ENCODE data around the gene DDR2.

DDR2 gene

DNA sequence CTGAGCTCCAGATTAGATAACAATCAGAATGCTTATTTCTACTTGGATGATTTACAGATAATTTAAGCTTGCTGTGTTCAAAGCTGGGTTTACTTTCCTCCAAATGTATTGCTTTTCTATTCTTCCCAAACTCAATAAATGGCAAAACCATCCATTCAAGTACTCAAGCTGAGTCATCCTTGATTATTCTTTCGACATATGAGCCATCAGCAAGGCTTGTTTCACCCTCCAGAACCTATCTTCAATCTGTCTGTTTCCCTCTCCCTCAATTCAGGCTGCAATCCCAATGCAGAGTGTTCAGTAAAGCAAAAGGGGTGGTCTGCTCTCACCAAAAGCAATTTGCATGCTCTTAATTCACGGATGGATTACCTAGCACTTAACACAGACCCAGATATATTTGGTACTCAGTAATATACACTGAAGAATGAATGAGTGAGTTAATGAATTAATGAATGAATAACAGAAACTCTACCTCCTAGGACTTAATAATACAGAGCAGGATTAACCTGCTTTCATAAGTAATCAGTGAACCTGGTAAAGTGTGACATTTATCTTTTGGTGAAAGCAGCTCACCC lies 41.9 kb downstream of the DDR2 start:
- H3K4me3 ChIP-seq (ENCODE audit: low read depth in 1 of 2, low read length in 2 of 2) = no peak overlapping the region
- no peaks in the 10 kb centered on the region for H3K36me3 ChIP-seq (ENCODE audit: insufficient read depth, low read length)
- peak overlapping the region; percentile 8 for H3K27ac ChIP-seq (ENCODE audit: low read depth, low read length)
- no peak overlapping the region for H3K9ac ChIP-seq (ENCODE audit: low read length)
- H3K27me3 ChIP-seq (ENCODE audit: control insufficient read depth in 1 of 2, insufficient read depth in 2 of 2, low read length in 2 of 2) = no peaks in the 10 kb centered on the region
- H3K4me1 ChIP-seq (ENCODE audit: insufficient read depth, low read length) = peaks cover 72% of the 10 kb centered on the region
- H3K9me3 ChIP-seq (ENCODE audit: low read length) = no peaks in the 10 kb centered on the region

- Histone ChIP-seq H3K36me3 (ENCODE audit: insufficient read depth, low read length) (no peaks in the 10 kb centered on the region), H3K9me3 (ENCODE audit: low read length) (no peaks in the 10 kb centered on the region), H3K27me3 (ENCODE audit: control insufficient read depth in 1 of 2, insufficient read depth in 2 of 2, low read length in 2 of 2) (no peaks in the 10 kb centered on the region), H3K4me1 (ENCODE audit: insufficient read depth, low read length) (peaks cover 79% of the 10 kb centered on the region), H3K27ac (ENCODE audit: low read depth, low read length) (peak overlapping the region; percentile 71), H3K4me3 (ENCODE audit: low read depth in 1 of 2, low read length in 2 of 2) (no peak overlapping the region), H3K9ac (ENCODE audit: low read length) (no peak overlapping the region)
These were observed 43.8 kb downstream of the DDR2 start for GRCh38 chr1:162676087-162676486.

- Histone ChIP-seq H3K36me3 (ENCODE audit: insufficient read depth, low read length) (no peaks in the 10 kb centered on the region), H3K9ac (ENCODE audit: low read length) (no peak overlapping the region), H3K4me3 (ENCODE audit: low read depth in 1 of 2, low read length in 2 of 2) (no peak overlapping the region), H3K9me3 (ENCODE audit: low read length) (no peaks in the 10 kb centered on the region), H3K27me3 (ENCODE audit: control insufficient read depth in 1 of 2, insufficient read depth in 2 of 2, low read length in 2 of 2) (no peaks in the 10 kb centered on the region), H3K4me1 (ENCODE audit: insufficient read depth, low read length) (peaks cover 80% of the 10 kb centered on the region), H3K27ac (ENCODE audit: low read depth, low read length) (peak overlapping the region; percentile 71)
These were observed 44.5 kb downstream of the DDR2 start for GRCh38 chr1:162676750-162677149.

DNA sequence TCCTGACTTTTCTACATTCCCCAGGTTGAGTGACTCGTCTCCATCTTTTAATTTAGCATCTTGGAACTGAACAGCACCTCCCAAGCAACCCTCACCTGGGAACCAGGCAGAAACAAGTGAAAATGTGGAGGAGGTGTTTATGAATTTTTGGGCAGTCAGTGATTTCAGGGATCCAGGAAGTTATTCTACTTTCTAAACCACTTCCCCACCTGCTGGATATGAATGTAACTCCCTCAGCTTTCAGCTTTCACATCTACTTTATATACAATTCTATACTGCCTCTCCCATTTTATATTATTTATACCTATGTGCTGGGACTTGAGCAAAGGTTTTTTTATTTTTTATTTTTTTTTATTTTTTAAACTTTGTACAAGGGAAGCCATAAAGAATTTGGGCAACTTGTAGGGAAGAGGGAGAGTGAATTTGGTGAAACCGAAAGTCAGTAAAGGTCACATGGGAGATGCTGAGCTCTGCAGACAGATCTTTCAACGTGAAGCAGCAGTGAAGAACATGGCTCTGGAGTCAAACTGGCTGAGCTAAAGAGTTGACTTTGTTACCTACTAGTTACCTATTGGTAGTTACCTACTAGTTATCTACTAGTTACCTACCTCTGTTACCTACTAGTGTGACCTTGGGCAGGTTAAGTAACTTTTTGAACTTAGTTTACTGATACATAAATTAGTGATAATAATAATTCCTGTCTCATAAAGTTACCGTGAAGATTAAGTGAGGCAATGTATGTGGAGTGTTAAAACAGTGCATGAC lies 45.5 kb downstream of the DDR2 start:
- peaks cover 84% of the 10 kb centered on the region for H3K4me1 ChIP-seq (ENCODE audit: insufficient read depth, low read length)
- H3K9me3 ChIP-seq (ENCODE audit: low read length) = no peaks in the 10 kb centered on the region
- no peak overlapping the region for H3K4me3 ChIP-seq (ENCODE audit: low read depth in 1 of 2, low read length in 2 of 2)
- no peaks in the 10 kb centered on the region for H3K36me3 ChIP-seq (ENCODE audit: insufficient read depth, low read length)
- H3K9ac ChIP-seq (ENCODE audit: low read length) = no peak overlapping the region
- peak overlapping the region; percentile 71 for H3K27ac ChIP-seq (ENCODE audit: low read depth, low read length)
- no peaks in the 10 kb centered on the region for H3K27me3 ChIP-seq (ENCODE audit: control insufficient read depth in 1 of 2, insufficient read depth in 2 of 2, low read length in 2 of 2)

DNA sequence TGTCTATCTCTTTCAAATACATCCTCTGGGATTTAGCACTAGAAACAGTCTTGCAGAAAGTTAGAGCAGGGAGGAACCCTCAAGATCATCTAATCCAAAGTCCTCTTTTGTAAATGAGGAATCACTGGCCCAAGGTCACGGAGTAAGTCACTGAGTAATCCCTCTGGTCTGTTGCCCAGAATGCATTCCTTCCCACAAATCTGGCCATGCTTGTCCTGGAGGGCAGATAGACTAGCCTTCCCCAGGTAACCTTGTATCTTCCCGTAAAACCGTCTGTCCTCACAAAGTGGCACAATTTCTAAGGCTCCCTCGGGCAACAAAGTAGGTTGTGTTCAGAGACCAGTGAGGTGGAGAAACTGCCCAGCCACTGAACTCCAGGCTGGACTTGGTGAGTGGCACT lies 46.2 kb downstream of the DDR2 start:
- no peaks in the 10 kb centered on the region for H3K36me3 ChIP-seq (ENCODE audit: insufficient read depth, low read length)
- H3K27me3 ChIP-seq (ENCODE audit: control insufficient read depth in 1 of 2, insufficient read depth in 2 of 2, low read length in 2 of 2) = no peaks in the 10 kb centered on the region
- no peak overlapping the region for H3K4me3 ChIP-seq (ENCODE audit: low read depth in 1 of 2, low read length in 2 of 2)
- H3K9me3 ChIP-seq (ENCODE audit: low read length) = no peaks in the 10 kb centered on the region
- no peak overlapping the region for H3K9ac ChIP-seq (ENCODE audit: low read length)
- H3K4me1 ChIP-seq (ENCODE audit: insufficient read depth, low read length) = peaks cover 80% of the 10 kb centered on the region
- peak overlapping the region; percentile 71 for H3K27ac ChIP-seq (ENCODE audit: low read depth, low read length)

DNA sequence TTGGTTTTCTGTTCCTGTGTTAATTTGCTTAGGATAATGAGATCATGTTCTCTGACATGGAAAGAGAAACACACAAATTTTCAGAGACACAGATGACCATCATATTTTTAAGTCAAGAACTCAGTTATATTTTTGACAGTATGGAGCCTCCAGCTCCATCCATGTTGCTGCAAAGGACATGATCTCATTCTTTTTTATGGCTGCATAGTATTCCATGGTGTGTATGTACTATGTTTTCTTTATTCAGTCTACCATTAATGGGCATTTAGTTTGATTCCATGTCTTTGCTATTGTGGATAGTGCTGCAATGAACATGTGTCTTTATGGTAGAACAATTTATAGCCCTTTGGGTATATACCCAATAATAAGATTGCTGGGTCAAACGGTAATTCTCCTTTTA lies 47.0 kb downstream of the DDR2 start:
- H3K4me3 ChIP-seq (ENCODE audit: low read depth in 1 of 2, low read length in 2 of 2) = no peak overlapping the region
- no peaks in the 10 kb centered on the region for H3K9me3 ChIP-seq (ENCODE audit: low read length)
- peaks cover 78% of the 10 kb centered on the region for H3K4me1 ChIP-seq (ENCODE audit: insufficient read depth, low read length)
- no peak overlapping the region for H3K9ac ChIP-seq (ENCODE audit: low read length)
- H3K27me3 ChIP-seq (ENCODE audit: control insufficient read depth in 1 of 2, insufficient read depth in 2 of 2, low read length in 2 of 2) = no peaks in the 10 kb centered on the region
- peak overlapping the region; percentile 48 for H3K27ac ChIP-seq (ENCODE audit: low read depth, low read length)
- no peaks in the 10 kb centered on the region for H3K36me3 ChIP-seq (ENCODE audit: insufficient read depth, low read length)

GRCh38 chr1:162680419-162681121 lies 48.3 kb downstream of the DDR2 start:
- Histone ChIP-seq H3K4me1 (ENCODE audit: insufficient read depth, low read length) (peaks cover 82% of the 10 kb centered on the region), H3K9me3 (ENCODE audit: low read length) (no peaks in the 10 kb centered on the region), H3K9ac (ENCODE audit: low read length) (no peak overlapping the region), H3K27me3 (ENCODE audit: control insufficient read depth in 1 of 2, insufficient read depth in 2 of 2, low read length in 2 of 2) (no peaks in the 10 kb centered on the region), H3K36me3 (ENCODE audit: insufficient read depth, low read length) (no peaks in the 10 kb centered on the region), H3K4me3 (ENCODE audit: low read depth in 1 of 2, low read length in 2 of 2) (no peak overlapping the region), H3K27ac (ENCODE audit: low read depth, low read length) (peak overlapping the region; percentile 40)

DNA sequence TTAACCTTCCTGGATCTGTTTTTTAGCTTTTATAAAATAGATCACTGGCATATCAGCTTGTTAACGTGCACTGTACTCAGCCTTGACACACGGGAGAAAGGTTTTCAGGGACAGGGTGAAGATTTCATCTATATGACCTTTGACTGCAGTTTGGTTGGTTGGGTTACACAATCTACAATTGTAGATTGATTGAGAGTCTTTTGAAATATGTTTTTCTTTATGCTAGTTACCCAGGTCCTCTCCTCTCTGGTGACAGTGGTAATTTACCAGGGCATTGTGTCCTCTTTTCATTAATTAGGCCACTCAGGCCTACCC lies 48.8 kb downstream of the DDR2 start:
- peak overlapping the region; percentile 40 for H3K27ac ChIP-seq (ENCODE audit: low read depth, low read length)
- H3K4me3 ChIP-seq (ENCODE audit: low read depth in 1 of 2, low read length in 2 of 2) = no peak overlapping the region
- no peaks in the 10 kb centered on the region for H3K27me3 ChIP-seq (ENCODE audit: control insufficient read depth in 1 of 2, insufficient read depth in 2 of 2, low read length in 2 of 2)
- no peaks in the 10 kb centered on the region for H3K9me3 ChIP-seq (ENCODE audit: low read length)
- peaks cover 82% of the 10 kb centered on the region for H3K4me1 ChIP-seq (ENCODE audit: insufficient read depth, low read length)
- no peaks in the 10 kb centered on the region for H3K36me3 ChIP-seq (ENCODE audit: insufficient read depth, low read length)
- no peak overlapping the region for H3K9ac ChIP-seq (ENCODE audit: low read length)

DNA sequence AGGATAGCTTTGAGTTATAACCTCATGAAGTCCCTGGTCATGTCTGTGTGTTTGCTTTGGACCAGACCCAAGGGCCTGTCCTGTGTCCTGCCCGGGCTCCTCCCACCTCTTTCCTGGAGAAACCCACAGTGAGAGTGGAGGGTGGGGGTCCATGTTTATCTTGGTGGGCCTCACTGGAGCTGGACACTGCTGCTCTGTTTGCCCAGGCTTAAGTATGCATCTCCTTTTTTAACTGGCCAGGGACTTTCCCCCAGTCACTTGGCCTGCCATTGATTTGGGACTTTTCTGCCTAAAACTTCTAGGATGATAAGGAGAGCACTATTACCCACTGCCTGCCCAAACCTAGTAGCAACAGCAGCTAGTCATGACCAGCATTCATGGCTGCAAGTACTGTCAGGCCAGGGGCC lies 49.8 kb downstream of the DDR2 start:
- Histone ChIP-seq H3K27ac (ENCODE audit: low read depth, low read length) (peak overlapping the region; percentile 62), H3K9me3 (ENCODE audit: low read length) (no peaks in the 10 kb centered on the region), H3K9ac (ENCODE audit: low read length) (no peak overlapping the region), H3K36me3 (ENCODE audit: insufficient read depth, low read length) (no peaks in the 10 kb centered on the region), H3K27me3 (ENCODE audit: control insufficient read depth in 1 of 2, insufficient read depth in 2 of 2, low read length in 2 of 2) (no peaks in the 10 kb centered on the region), H3K4me3 (ENCODE audit: low read depth in 1 of 2, low read length in 2 of 2) (no peak overlapping the region), H3K4me1 (ENCODE audit: insufficient read depth, low read length) (peaks cover 80% of the 10 kb centered on the region)

- no peaks in the 10 kb centered on the region for H3K27me3 ChIP-seq (ENCODE audit: control insufficient read depth in 1 of 2, insufficient read depth in 2 of 2, low read length in 2 of 2)
- no peaks in the 10 kb centered on the region for H3K9me3 ChIP-seq (ENCODE audit: low read length)
- peak overlapping the region in 1 of 2 donors; percentile 33 for H3K4me3 ChIP-seq (ENCODE audit: low read depth in 1 of 2, low read length in 2 of 2)
- H3K9ac ChIP-seq (ENCODE audit: low read length) = no peak overlapping the region
- peak overlapping the region; percentile 73 for H3K27ac ChIP-seq (ENCODE audit: low read depth, low read length)
- peaks cover 85% of the 10 kb centered on the region for H3K4me1 ChIP-seq (ENCODE audit: insufficient read depth, low read length)
- H3K36me3 ChIP-seq (ENCODE audit: insufficient read depth, low read length) = no peaks in the 10 kb centered on the region
These were observed 55.6 kb downstream of the DDR2 start for GRCh38 chr1:162687870-162688269.

DNA sequence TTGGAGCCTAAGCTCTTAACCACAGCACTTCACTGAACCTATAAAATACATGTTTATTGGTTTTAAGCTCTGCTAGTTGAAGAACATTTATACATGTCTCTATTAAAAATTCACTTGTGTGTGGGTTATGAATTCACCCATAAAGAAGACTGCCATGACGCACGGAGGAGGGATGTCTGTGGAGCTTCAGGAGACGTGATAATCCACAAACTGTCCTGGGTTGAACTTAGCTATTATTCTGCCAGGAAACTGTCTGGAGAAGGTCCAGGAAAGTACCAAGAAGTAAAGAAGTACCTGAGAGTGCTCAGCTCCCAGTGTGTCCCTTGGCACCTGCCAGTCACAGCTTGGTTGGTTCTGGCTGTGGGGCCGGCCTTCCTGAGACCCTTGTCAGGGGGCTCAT lies 56.3 kb downstream of the DDR2 start:
- no peaks in the 10 kb centered on the region for H3K9me3 ChIP-seq (ENCODE audit: low read length)
- no peaks in the 10 kb centered on the region for H3K27me3 ChIP-seq (ENCODE audit: control insufficient read depth in 1 of 2, insufficient read depth in 2 of 2, low read length in 2 of 2)
- H3K9ac ChIP-seq (ENCODE audit: low read length) = no peak overlapping the region
- no peaks in the 10 kb centered on the region for H3K36me3 ChIP-seq (ENCODE audit: insufficient read depth, low read length)
- H3K4me3 ChIP-seq (ENCODE audit: low read depth in 1 of 2, low read length in 2 of 2) = no peak overlapping the region
- peaks cover 90% of the 10 kb centered on the region for H3K4me1 ChIP-seq (ENCODE audit: insufficient read depth, low read length)
- H3K27ac ChIP-seq (ENCODE audit: low read depth, low read length) = peak overlapping the region; percentile 73

Measured in muscle layer of colon (tissue), 2 donors.